Suppressor macrophage treated with lipopolysaccharide for 4 hours (primary cell): ENCODE data around the gene OSBP2.

Experiments used
- DNase-seq: peaks from one replicate; pipeline ENCODE4 v3.0.0-alpha.2; 2020

Gene OSBP2

DNA sequence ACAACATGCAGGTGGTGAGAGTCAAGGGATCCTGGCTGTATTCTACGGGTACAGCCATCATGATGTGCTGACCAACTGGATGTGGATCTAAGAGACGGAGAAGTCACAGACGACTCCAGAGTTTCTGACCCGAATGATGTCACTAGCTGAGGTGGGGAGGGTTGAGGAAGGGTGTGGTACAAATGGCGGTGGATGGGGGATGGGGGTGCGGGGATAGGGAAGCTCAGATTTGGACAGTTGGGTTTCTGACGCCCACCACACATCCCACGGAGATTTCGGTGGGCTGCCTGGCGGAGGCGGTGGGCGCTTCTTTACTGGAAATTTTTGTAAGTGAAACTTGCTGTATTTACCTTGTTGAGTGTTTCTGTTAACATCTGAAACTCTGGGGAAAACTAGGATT lies 126.7 kb downstream of the OSBP2 start:
- no peak for DNase-seq

DNA sequence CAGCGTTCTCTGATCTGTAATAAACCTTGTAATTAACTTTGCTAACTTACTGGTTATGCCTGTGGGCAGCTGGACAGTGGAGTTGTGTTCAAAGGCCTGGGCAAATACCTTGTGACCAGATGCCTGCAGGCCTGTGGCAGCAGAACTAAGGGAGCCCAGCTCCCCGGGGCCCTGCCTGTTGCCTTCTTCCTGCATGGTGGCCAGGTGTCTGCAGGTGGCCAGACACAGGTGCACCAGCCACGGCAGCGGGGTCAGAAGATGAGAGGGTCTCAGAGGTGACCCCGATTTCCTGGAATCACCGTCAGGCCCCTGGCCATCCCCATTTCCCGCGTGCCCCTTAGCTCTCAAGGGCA lies 127.2 kb downstream of the OSBP2 start:
- DNase-seq = no peak

DNA sequence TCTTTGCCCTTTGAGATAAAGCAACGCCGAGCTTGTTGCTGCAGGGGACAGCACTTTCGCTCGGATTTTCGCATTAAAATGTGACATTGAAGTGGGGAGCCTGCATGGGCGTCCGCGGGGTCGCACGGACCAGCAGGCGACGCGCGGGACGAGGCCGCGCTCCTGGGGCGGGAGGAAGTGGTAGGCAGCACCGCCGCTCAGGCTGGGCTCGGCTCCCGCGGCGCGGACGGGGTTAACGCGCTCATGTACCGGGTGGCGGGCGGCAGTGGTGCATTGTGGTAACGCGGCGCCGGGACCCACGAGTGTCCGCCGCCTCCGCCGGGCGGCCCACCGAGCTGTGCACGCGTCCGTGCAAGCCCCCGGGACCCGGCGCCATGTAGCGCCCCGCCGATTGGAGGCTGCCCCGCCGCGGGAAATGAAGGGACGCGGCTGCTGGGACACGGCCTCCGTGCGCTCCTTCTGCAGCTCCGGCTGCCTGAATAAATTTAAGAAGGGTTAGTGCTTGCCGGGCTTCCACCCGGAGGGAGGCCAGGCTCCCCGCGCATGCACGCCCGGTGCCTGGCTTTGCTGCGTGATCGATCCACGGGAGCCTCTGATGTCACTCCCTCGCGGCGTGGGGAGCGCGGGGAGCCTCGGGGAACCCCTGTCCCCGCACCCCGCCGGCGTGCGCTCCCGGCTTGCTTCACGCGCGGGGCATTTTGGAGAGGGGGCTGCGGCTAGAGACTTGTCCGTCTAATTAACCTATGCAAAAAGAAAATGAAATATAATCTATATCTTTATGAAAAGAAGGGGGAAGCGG lies 127.7 kb downstream of the OSBP2 start:
- DNase-seq = no peak

- DNase-seq = no peak
These were observed 128.3 kb downstream of the OSBP2 start for GRCh38 chr22:30823015-30823370.

DNA sequence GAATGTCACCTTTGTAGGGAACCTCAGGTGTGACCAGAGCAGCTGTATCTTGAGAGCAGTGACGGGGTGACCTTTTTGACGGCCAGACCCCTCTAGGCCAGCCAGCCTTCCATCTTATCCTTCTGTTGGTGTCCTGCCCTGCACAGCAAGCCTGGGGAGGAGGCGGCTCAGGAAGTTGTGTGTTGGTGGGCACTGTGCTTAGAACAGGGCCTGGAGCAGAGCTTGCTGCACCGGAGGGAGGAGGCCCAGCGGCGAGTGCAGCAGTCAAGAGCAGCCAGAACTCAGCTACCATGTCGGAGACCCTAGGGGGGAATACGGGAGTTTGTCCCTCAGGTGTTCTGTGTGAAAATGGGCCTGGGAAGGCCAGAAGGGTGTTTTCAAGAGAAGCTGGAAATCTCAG lies 129.4 kb downstream of the OSBP2 start:
- DNase-seq = no peak

DNA sequence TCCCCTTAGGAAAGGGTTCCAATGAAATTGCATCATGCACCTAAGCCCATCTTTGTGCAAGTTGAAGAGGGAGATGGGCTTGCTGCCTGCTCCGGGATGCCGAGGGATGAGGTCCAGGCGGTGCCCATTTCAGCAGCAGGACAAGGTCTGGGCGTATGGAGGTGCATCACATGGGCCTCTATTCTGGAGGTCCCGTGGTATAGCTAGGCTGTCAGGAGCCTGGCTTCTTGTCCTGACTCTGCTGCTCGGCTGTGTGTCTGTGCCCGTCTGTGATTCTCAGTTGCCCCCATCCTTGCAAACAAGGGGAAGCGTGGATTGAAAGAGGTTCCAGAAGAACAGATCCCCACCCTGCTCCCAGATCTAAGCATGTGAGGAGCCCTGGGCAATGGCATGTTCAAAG lies 130.0 kb downstream of the OSBP2 start:
- no peak for DNase-seq

- no peak for DNase-seq
These were observed 131.2 kb downstream of the OSBP2 start for GRCh38 chr22:30825711-30826505.

DNA sequence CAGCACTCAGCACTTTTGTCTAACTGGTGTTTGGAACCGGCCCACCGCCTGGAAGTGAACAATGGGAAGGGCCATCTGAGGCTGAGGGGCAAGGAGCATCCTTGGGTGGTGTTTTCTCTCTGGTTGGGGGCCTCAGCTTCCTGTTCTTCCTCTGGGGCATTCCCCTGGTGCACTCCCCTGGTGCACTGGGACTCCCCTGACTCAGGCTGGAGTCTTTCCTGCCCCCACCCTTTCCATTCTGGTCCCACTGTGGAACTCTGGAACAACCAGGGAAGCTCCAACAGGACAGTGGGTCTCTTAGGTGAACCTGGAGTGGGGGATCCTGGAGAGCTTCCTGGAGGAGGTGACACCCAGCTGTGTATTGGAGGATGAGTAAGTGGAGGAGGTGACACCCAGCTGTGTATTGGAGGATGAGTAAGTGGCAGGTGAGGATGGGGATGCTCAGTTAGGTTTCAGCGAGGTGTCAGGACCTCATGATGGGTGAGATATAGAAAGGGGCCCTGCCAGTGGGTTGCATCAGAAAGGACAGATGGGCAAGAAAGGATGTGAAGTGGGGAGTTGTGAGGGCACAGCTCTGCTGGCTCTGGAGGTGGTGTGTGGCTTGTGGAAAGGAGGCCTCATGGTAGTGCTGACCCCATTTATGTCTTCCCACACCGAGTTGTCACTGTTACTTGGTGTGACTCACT lies 132.1 kb downstream of the OSBP2 start:
- DNase-seq = no peak

GRCh38 chr22:30827646-30828045 lies 133.0 kb downstream of the OSBP2 start:
- DNase-seq = no peak

- DNase-seq = no peak
These were observed 133.8 kb downstream of the OSBP2 start for GRCh38 chr22:30828187-30829155.

DNA sequence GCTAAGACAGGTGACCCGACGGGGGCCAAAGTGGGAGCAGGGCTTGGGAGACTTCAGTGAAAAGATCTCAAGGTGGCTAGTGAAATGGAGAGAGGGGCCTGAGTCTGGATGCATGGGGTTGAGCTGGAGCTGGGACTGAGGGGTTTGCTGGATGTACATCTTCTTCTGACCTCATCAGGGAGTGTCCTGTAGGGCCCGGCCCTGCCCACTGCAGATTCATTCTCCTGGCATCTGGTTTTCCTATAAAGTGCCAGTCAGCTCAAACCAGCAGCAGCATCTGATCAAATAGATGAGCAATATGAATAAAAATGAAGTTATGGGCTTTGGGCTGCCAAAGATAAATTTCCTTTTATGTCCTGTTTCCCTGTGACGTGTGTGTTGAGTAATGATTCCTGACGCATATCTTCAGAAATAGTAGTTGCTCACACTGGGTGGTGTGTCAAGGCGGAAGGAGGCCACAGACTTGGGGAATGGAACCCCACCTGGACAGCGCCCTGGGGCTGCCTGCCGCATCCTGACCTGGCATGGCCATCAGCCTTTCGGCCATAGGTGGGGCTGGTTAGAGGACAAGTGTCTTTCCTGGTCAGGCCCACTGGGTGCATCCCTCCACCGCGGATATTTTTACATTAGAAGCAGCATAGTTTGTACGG lies 135.4 kb downstream of the OSBP2 start:
- no peak for DNase-seq

DNA sequence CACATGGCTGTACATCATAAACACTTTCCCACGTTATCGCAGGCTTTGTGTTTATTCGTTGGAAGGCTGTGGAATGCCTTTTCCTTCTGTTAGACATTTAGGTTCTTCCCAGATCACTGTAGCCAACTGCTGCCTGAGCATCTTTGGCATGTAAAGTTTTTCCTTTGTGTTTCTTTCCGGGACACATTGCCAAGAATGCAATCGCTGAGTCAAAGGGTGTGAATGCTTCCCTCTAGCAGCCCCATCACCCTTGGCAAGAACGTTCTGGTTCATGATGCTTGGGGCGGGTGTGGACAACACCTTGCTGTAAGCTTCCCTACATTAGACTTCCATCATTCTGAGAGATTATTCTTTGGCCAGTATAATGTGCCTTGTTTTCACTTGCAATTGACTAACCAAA lies 136.2 kb downstream of the OSBP2 start:
- no peak for DNase-seq

GRCh38 chr22:30832407-30832987 lies 137.8 kb downstream of the OSBP2 start:
- no peak for DNase-seq

GRCh38 chr22:30833322-30833721 lies 138.6 kb downstream of the OSBP2 start:
- no peak for DNase-seq

GRCh38 chr22:30837531-30837930 lies 142.9 kb downstream of the OSBP2 start:
- DNase-seq = no peak

- no peak for DNase-seq
These were observed 143.4 kb downstream of the OSBP2 start for GRCh38 chr22:30838111-30838510.

GRCh38 chr22:30841273-30841672 lies 146.6 kb downstream of the OSBP2 start:
- DNase-seq = no peak

DNA sequence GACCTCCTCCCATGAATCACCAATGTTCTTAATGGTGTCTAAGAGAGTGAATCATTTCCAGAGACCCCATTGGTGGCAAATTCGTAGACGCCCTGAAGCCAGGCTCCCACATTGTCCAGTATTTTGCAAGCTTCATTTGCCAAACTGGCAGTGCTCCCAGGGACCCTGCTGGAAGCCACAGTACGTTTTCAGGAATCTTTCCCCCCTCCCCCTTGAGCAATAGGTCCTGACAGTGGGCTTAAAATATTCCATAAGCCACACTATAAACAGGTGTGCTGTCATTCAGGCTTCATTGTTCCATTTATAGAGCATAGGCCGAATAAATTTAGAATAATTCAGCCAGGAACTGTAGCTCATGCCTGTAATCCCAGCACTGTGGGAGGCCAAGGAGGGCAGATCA lies 148.6 kb downstream of the OSBP2 start:
- no peak for DNase-seq

DNA sequence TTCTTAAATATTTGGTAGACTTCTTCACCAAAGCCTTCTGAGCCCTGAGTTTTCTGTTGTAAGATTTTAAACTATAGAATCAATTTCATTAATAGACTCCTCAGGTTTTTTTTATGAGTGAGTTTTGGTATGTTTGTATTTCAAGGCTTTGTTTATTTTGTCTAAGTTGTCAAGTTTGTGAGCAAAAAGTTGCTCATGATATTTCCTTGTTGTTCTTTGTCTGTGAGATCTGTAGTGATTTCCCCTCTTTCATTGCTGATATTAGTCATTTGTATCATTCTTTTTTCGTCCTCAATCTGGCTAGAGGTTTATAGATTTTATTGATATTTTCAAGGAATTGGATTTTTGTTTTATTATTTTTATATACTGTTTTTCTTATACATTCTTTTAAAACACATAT lies 152.9 kb downstream of the OSBP2 start:
- no peak for DNase-seq

GRCh38 chr22:30855266-30855665 lies 160.6 kb downstream of the OSBP2 start:
- DNase-seq = no peak

GRCh38 chr22:30855677-30856518 lies 161.2 kb downstream of the OSBP2 start:
- DNase-seq = no peak
